Omental fat pad (tissue), 4 donors: ENCODE results near the gene NLK. TPM values are rescaled to one million over a fixed set of nuclear protein-coding genes. Genes with fewer than 3 reads are reported as not detected.
"Not testable (repeated sequence)": the region's sequence is repeated elsewhere in the genome, so short reads cannot be mapped to it uniquely, and the experiment has no call there.

Experiments
- ATAC-seq: fragments of 150-250 bp; one replicate; pipeline ENCODE4 v1.9.1; 2016; ENCODE audit warnings: mild to moderate bottlenecking, moderate library complexity; ENCODE audit not compliant: low FRiP score
- DNase-seq: peaks from one replicate; pipeline ENCODE4 v3.0.0-alpha.2; 2019; ENCODE audit warnings: low spot score
- total RNA-seq, 4 donors: library from RNA; depleted of rRNA; stranded (reverse); fragments of >200 nt; gene quantifications; one replicate each; pipeline ENCODE4 v1.1.0, GENCODE V29; 2016
- TF ChIP-seq, protein P1 (sequence below), 3 donors: fragments of 450-650 bp; IDR thresholded peaks; one replicate each; pipeline ENCODE4 v1.5.1; 2016 to 2017; ENCODE audit warnings: antibody characterized with exemption in 3 of 3, mild to moderate bottlenecking in 3 of 3, moderate library complexity in 2 of 3

NLK gene
- total RNA-seq, 4 donors from 2014 or later, result 15.9 to 32.5 (median 25.0) TPM

DNA sequence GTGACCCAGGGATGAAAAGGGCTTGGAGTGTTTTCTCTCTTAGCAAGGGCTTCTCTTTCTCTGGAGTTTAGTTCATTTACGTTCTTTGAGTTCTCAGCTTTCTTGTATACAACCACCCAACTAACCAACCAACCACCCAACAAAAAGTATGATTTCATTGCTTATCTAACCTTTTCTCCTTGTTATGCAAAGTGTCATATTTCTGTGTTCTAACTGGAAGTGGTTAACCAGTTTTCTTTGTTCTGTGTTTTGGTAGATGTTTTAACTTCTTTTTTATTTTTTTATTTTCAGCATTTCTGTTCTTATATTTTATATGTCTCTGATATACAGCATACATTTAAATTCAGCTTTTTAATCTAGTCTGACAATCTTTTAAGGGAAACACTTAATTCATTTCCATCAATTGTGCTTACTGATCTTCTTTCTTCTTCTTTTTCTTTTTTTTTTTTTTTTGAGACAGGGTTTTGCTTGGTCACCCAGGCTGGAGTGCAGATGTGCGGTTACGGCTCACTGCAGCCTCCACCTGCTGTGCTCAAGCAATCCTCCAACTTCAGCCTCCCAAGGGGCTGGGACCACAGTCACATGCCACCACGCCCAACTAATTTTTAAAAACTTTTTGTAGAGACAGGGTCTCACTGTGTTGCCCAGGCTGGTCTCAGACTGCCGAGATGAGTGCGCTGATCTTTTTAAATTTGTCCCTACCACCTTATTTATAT, 29.6 kb downstream of the NLK start:
- ATAC-seq (no peak), DNase-seq (no peak)
- TF ChIP-seq, protein P1, sequence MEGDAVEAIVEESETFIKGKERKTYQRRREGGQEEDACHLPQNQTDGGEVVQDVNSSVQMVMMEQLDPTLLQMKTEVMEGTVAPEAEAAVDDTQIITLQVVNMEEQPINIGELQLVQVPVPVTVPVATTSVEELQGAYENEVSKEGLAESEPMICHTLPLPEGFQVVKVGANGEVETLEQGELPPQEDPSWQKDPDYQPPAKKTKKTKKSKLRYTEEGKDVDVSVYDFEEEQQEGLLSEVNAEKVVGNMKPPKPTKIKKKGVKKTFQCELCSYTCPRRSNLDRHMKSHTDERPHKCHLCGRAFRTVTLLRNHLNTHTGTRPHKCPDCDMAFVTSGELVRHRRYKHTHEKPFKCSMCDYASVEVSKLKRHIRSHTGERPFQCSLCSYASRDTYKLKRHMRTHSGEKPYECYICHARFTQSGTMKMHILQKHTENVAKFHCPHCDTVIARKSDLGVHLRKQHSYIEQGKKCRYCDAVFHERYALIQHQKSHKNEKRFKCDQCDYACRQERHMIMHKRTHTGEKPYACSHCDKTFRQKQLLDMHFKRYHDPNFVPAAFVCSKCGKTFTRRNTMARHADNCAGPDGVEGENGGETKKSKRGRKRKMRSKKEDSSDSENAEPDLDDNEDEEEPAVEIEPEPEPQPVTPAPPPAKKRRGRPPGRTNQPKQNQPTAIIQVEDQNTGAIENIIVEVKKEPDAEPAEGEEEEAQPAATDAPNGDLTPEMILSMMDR (IDR thresholded peaks at IDR 0.05), result no peak

DNA sequence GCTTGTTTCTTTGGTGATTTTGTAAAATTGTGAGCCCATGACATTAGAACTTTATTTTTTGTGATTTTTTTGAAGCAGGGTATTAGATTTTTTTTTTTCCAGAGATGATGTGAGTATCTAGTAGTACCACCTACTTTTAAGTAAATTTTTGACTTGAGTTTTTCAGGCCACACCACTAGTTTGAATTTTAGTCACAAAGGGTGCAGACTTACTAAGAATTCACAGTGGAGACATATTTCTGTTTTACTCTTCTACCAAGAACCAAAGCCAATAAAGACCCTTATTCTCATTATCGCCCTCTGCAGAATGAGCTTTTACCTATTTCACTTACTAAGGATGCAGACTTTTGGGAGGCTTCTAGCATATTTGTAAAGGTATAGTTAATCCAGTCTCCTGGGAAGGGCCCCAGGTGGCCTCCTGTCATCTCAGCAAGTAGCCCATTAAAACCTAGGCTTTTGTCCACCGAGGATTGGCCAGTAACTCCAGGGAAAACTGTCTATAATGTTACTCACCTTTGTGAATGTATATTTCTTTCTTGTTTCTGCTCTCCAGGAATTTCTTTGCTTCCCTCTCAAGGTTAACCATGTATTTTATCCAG, 30.6 kb downstream of the NLK start:
- TF ChIP-seq, protein P1 (IDR thresholded peaks at IDR 0.05), result no peak
- ATAC-seq (no peak), DNase-seq (no peak)

DNA sequence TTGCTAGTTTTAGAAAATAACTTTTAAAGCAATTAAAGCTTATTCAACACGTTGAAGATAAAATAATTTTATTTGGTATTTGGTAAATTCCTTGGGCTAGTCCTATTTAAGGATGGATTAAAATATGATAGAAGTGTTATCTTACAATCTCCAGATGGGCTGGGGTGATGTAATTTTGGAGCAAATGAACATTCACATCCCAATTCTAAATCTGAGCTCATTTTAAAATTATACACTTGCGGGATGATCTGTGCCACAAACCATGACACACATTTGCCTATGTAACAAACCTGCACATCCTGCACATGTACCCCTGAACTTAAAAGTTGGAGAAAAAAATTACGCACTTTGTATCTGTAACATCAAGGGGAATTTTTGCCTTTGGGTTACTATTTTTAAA, 31.5 kb downstream of the NLK start:
- ATAC-seq, result no peak
- TF ChIP-seq, protein P1 (IDR thresholded peaks at IDR 0.05), result no peak
- no peak for DNase-seq

DNA sequence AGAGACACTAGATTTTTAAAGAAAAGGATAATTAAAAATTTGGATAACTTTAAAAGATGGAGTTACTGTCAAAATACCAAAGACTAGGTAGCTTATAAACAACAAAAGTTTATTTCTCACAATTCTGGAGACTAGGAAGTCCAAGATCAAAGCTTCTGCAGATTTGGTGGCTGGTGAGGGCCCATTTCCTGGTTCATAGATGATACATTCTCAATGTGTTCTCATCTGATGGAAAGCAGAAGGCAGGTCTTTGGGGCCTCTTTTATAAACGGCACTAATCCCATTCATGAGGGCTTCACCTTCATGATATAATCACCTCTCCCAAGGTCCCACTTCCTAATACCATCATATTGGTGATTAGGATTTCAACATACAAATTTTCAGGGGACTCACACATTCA, 33.7 kb downstream of the NLK start:
- no peak for ATAC-seq
- TF ChIP-seq, protein P1 (IDR thresholded peaks at IDR 0.05), result no peak
- no peak for DNase-seq

DNA sequence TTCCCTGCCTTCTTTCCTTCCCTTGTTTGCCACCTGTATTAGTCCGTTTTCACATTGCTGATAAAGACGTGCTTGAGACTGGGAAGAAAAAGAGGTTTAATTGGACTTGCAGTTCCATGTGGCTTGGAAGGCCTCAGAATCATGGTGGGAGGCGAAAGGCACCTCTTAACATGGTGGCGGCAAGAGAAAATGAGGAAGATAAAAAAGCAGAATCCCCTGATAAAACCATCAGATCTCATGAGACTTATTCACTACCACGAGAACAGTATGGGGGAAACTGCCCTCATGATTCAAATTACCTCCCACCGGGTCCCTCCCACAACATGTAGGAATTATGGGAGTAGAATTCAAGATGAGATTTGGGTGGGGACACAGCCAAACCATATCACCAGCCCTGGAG, 34.7 kb downstream of the NLK start:
- ATAC-seq, DNase-seq: not testable (repeated sequence)

DNA sequence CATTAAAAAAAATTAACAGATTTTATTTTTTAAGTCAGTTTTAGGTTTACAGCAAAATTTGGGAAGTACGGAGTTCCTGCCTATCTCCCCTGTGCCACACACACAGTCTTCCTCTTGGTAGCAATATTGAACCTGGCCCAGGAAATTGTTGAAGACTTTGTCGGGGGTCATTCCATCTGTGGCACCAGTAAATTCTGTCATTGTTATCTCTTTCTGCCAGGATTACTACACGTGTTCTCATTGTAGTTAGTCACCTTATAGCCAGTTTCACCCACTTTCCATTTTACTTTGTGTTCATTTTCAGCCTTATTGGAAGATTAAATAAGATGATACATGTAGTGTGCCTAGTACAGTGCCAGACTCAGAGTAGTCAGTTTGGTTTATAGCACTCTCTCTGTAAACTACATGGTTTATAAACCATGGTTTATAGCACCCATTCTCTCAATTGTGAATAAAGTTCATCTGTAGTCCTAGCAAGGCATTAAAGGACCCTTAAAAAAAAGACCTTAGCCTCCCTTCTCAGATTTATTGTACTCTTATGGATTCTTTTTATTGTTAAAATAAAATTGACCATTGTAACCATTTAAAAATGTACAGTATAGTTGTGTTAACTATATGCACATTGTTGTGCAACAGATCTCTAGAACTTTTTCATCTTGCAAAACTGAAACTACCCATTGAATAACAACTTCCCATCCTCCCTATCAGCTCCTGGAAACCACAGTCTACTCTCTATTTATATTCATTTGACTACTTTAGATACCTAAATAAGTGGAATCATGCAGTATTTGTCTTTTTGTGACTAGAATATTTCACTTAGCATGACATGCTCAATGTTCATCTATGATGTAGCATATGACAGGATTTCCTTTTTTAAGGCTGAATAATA, 36.1 kb downstream of the NLK start:
- TF ChIP-seq, protein P1 (IDR thresholded peaks at IDR 0.05), result no peak
- ATAC-seq (no peak), DNase-seq (no peak)

DNA sequence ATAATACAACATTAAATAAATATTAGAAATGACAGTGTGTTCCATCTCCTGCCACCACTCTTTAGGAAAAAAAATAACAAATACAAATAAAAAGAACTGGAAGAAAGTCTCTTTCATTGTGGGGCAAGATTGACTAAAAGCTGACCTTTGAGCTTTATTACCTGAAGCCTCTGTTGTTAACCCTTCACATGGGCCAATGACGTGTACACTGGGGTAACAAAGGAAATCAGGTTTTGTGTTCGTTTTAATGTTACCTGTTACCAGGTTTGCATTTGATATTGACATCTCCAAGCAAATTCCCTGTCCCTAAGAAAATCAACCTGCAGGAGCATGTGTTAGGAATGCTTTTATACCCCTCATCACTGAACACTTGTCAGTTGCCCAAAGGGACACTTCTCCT, 39.0 kb downstream of the NLK start:
- TF ChIP-seq, protein P1 (IDR thresholded peaks at IDR 0.05), result no peak
- ATAC-seq (no peak), DNase-seq (no peak)
